HG03558 (cell line): Measurements from ENCODE around the gene TPM1.

Experiments used
- ATAC-seq: cut with Tn5 transposase; IDR thresholded peaks from one replicate; pipeline ENCODE4 v1.9.1; 2021; ENCODE audit warnings: moderate number of reproducible peaks; ENCODE audit not compliant: unreplicated experiment; ENCODE audit errors: extremely low read depth

The TPM1 gene

DNA sequence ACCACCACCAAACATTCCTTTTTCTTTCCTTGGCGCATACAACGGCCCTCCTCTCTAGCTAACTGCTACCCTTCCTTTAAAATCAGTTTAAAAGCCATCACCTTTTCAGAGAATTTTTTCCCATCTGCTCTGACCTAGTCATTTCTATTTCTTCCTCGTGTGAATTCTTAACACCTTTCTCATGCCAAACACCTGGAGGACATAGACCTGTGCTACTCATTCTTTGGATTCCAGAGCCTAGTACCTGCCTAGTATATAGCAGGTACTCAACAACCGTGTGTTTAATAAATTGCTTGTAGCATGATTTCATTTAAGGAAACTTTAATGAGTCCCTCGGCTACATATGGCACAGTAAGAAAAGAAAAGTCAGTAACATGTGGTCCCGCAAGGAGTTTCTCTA, 2.0 kb upstream of the TPM1 start:
- ATAC-seq = no peak

DNA sequence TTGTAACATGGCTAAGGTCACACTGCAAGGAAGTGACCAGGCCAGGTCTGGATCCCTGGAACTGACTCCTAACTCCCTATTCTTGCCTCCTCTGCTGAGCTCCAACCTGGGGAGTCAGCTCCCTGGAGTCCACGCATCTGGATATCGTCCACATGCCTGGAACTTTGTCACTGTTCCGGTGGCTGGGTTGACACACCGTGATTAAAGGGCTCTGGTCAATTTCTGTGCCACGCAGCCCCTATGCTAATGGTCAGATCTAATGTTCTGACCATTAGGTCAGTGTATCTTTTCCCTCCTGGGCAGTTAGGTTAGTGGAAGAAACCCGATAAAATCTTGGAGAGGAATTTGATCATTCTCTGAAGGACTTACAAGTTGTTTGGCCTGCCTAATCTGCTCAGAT, 1.6 kb upstream of the TPM1 start:
- ATAC-seq = no peak

DNA sequence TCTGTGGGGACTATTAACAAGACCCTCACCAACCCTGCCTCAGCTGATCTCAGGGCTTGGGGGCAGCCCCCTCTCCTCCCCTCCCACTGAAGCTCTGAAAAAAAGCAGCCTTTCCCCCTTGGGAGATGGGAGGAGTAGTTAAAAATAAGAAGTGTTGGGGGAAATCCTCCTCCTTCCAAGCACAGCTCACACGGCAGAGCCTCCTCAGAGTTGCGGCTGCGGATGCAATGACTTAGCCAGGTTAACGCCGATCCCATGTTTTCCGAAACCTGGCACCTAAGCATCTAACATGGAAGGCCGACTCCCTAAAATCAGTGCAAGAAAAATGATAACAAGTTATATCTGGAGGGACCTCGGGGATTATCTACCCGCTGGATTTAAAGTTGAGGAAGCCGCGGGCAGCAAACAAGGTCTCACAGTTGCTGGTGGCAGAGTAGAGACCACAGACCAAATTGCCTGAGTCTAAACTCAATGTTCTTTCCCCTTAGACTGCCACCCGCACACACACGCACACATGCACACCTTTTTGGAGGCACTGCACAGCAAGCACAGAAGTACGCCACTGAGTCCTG, 1.1 kb upstream of the TPM1 start:
- no peak for ATAC-seq

DNA sequence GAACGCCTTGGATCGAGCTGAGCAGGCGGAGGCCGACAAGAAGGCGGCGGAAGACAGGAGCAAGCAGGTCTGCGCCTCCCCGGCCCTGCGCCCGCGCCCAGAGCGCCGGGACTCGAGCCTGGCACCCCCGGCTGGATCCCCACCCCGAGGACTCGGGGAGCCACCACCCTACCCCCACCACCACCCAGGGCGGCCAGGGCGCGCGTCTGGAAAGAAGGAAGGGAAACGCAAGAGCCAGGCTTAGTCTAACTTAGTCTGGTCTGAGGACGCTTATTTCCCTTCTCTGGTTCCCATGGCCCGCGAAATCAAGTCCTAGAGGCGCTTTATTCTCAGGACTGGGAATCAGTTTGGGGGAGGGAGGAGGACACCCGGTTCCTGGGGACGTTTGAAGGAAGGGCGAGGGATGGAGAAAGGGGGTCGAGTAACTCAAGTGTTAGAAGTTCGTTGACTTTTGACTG, 359 bp downstream of the TPM1 start:
- ATAC-seq = no peak

DNA sequence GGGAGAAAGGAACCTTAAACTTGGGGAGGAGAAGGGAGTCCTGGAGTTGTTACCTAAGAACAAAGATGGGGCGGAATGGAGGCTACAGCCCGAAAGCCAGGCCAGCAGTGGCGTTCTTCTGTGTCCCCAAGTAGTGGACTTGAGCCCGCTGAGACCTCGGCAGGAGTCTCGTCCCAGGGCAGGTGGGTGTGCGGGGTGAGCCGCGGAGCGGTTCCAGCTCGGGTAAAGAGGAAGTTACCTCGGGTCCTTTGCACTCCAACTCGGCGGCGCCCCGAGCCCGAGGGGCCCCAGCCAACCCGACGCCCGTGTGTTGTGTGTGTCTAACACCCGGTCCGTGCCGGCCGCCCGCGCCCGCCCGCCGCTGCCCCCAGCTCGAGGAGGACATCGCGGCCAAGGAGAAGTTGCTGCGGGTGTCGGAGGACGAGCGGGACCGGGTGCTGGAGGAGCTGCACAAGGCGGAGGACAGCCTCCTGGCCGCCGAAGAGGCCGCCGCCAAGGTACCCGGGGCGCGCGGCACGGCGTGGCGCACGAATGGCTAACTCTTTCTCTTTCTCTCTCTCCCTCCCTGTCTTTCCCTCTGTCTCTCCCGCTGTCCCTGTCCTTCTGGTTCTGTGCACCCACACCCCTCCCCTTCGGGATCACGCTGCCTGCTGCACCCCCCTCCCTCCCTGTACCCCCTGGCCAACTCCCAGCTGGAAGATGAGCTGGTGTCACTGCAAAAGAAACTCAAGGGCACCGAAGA, 959 bp downstream of the TPM1 start:
- no peak for ATAC-seq

DNA sequence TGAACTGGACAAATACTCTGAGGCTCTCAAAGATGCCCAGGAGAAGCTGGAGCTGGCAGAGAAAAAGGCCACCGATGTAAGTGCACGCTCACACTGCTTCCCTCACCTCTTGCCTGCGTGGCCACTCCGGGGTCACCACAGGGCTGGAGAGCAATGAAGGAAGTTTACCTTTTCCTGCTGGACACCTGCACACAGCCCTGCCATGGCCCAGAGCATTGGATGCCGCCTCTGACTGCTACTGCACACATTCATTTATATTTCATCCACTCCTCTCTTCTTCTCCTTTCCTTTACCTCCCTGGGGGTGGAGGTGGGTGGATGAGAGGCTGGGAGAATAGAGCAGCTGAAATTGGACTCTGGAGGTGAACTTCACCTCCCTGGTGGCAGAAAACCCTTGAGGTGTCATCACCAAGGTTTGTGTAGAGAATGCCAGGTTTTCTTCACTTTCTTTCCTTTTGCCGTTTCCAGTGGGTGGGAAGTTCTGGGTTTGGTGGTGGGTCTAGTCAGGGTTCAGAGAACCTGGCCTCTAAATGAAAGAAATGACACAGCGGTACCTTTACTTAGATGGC, 1.6 kb downstream of the TPM1 start:
- no peak for ATAC-seq

DNA sequence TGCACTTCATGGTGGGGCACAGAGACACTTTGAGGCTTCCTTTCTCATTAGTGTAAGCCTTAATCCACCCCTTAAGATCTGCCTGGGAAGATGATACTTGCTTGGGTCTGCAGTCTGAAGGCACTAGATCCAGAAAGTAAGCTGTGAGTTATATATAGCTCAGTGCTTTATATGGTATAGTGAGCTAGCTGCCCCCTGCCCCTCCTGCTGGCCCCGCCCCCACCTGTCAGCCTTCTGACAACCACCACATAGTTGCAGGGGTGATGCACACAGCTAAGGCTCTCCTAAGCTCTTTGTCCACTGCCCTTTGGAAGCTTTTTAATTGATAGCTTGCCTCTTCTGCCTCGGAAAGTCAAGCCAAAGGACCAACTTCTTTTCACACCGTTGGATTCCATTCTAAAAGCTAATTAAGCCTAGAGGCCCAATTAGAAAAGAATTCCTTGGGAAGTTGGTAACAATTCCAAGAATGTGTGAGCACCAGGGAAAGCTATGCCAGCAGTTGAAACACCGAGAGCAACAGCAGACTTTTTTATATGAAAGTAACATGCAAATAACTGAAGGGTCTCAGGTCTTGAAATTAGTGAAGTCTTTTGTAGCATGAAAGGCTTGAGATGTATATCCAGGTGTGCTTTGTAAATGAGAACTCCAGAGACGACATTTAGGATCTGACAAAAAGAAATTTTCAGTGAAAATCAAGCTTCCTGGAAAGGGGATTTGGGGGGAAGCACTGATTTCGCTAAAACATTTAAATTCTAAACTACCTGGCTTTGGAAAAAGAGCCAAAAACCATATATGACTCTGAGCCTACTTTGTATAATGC, 2.3 kb downstream of the TPM1 start:
- ATAC-seq = no peak

DNA sequence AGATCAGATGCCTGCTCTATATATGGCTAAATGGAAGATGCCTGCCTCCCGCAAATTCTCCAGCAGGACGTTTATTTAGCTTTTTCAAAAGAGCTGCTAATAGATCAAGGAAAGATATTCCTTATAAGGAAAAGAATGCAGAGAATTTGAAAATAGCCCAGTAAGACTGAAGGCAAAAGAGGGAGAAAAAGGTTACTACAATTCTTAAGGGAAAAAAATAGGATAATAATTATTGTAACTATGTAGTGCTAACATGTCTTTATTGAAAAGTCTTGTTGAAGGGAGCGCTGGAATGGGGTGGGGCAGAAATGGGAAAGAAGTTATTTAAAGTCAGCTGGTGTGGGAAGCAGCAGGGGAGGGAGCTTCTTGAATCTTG, 2.9 kb downstream of the TPM1 start:
- ATAC-seq = no peak

DNA sequence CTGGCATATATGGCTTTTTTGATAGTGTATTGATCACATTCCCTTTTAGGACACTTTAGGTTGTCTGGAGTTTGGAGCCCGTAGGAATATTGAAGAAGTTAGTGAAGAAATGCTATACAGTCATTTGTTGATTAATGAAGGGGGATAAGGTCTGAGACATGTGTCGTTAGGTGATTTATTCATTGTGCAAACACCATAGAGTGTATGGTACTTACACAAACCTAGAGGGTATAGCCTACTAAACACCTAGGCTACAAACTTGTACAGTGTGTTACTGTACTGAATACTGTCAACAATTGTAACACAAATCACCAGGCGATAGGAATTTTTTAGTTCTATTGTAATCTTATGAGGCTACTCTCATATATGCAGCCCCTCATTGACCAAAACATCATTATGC, 3.3 kb downstream of the TPM1 start:
- ATAC-seq = no peak

DNA sequence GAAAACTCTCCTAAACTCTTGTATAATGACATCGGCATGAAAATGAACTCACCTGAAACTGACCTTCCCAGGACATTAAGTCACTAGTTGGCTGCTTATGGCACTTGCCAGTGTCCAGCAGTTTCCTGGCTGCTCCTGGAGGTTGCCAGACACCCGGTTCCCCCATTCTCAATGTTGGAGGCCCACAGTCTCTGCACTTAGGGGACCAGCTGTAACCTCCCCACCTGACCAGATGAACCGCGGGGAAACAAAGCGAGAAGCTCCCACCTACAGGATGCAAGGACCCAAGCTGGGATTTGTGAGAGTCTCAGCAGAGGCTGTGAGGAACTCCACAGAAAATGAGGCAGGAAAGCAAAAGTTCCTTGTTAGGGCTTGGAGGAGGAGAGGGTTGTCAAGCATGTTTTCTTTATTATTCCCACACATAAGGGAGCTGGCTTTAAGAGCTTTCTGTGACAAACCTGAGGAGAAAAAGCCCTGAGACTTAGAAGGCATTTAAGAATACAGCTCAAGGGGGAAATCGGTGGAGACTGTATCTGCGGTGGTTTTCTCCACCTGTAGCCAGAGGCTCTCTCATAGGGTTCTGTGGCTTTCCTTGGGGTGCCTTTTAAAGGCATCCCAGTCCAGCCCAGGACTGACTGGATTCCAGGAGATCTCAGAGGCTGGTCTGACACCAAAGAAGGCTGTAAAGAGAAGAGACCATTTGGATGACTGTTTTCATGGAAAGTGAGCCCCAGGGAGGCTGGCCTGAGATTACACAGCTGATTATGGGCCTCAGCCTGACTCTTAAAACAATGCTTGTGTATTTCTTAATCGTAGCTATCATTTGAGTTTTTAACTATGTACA, 4.6 kb downstream of the TPM1 start:
- ATAC-seq = no peak

DNA sequence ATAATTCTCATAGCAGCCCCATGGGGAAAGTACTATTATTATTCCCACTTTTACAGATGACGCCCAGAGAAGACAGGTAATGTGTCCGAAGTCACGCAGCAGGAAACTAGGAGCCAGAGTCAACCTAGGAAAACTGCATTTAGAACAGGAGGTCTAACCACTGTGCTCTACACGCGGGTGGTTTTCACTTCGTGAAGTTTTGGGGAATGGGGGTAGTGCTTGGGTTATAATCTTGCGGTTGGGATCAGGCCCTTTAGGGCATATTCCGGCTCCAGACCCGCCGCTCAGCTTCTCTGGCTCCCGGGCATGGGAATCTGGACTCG, 5.2 kb downstream of the TPM1 start:
- no peak for ATAC-seq

DNA sequence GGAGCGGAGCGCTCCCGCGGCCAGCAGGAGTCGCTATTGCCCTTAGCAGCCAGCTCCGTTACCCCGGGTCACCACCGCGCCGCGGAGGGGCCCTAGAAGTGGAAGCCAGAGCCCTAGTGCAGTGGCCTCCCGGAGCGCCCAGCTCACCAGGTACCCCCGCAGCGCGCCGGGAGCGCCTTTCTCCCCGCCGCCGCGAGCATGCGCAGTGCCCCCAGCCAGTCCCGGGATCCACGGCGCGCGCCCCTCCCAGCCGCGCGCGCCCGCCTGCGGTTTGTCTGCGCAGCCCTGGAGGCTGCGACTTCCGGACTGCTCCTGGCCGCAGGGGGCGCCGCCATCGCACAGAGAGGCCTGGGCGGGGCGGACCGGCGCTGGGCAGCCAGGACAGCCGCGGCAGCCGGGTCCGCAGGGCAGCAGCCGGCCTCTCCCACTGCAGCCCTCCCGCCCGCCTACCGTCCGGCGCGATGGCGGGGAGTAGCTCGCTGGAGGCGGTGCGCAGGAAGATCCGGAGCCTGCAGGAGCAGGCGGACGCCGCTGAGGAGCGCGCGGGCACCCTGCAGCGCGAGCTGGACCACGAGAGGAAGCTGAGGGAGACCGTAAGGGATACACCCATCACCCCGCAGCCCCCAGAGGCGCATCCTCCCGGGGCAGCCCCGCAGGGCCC, 5.7 kb downstream of the TPM1 start:
- ATAC-seq = peak; percentile 50

DNA sequence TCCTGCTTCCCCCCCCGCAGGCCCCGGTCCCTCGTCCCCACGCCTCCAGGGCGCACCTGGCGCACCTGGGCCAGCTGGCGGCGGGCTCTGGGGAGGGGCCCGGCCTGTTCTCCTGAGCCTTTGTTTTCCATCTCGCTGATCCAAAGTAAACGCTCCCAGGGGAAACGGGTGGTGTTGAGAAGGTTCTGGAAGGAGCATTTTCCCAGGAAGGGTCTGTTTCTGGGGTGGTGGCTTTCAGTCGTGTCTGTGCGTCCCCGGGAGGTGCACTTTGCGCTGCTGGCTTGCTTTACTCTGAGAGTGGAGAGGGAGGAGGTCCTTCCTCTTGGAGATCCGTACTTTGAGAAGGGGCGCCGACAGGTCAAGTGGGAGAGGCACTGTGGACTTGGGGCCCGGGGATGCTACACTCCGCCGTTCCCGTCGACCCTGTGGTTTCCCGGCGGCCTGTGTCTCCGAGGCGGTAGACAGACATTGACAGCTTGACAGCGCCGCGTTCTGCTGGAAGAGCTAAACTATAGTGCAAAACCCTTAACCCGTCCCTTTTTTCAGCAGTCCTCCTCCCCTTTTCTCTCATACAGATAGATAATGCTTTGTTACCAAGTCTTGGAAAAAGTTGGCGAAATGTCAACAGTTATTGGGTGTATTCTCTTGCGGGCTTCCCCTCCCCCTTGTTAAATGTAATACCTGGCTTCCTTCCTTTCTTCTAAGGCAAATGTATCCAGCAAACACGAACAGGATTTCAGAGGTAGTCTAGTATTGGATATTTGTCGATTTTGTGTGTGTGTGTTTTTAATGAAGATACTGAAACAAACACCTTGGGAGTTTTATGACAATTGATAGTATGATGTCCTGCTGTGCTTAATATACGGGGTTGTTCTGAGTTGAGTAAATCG, 6.5 kb downstream of the TPM1 start:
- ATAC-seq = no peak

DNA sequence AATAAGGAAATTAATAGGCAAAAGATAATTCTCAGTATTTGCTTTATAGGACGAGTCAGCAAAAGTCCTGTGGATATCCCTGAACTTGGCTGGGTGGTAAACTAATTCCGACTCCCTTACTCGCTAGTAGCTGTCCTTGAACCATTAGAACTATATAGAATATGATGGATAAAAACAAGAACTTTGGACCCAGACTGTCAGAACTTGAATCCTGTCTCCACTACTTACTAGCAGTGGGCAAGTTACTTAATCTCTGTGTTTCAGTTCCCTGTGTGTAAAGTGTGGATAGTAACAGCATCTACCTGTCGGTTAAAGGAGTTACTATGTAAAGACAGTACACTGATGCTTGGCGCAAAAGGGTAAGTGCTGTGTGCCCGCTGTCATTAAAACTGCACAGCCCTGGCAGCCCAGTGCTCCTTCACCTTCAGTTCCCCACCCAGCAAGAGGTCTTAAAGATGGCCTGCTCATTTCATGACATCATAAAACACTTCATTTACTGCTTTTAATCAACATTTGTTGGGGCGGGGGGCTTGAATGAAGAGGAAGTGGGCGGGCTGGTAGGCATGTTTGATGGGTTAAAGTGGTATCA, 7.3 kb downstream of the TPM1 start:
- ATAC-seq = no peak

DNA sequence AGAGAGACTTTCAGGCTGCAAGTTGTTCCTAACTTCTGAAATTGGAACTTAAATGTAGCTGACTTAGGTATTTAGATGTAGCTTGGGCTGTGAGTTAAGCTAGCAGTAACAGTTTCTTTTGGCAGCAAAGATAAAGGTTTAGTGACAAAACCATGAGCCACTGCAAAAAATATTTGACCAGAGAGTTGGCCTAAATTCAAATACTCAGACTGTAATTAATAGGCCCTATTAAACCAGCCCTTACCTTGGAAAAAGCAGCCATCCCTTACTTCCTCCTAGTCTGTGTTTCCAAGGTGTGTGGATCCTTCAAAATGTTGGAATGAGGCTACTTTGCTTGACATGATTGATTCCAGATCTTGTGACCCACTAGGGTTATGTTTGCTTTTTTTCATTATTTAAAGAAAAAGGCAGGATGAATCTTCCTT, 8.2 kb downstream of the TPM1 start:
- ATAC-seq = no peak

DNA sequence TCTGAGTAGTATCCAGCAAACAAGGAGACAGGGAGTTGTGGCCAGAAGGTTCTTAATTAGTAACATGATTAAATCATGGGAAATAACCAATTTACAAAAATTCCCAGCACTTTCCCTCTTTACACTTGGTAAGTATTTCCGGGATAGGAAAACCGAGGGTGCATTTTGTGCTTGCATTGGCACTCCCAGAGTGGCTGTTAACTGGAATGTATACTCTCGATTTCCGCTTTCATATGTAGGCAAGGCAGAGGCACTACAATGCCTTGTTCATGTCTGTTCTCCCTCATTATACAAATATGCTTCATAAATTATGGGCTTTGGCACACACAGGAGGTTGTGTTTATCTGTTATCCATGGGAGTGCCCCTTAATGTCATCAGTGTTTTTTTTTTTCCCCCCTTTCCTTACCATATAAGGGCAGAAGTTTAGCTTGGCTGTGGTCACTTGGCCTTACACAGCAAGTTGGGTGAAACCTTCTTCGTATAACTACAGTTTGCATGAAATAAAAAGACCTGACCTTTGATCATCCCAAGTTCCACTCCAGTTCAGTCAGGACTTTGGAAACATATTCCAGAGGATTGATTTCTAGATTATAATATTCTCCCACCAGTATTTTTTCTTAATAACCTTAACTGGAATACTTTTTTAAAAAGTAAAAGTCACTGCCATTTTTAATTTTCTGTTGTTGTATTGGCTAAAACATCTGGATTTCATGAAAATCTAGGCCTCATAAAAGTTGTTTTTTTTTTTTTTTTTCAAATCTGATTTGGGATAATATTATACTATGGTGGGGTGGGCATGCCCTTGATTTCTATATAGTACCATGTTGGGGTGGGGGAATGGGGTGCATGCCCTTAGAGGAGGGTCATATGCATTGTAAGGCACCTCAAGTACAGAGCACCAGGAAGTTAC, 8.9 kb downstream of the TPM1 start:
- no peak for ATAC-seq

DNA sequence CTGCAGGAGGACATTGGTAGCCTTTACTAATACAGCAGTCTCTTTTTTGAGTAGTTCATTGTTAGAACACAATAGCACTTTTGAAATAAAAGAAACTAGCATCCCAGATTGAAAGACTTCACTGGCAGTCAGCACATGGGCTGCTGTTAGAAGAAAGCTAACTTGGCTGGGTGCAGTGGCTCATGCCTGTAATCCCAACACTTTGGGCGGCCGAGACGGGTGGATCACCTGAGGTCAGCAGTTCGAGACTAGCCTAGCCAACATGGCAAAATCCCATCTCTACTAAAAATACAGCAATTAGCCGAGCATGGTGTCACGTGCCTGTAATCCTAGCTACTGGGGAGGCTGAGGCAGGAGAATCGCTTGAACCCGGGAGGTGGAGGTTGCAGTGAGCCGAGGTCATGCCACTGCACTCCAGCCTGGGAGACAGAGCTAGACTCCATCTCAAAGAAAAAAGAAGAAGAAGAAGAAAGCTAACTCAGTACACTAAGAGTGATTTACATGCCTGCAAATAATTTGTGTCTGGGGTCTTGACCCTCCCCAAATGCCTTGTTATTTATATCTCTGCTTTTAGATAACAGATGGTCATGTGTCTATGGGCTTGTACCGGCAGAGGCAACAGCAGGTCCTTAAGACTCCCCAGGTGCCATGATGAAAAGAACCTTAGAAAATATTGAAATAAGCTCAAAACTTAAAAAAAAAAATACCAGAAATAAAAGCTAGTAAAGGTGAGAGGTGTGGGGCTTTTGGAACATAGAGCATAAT, 9.7 kb downstream of the TPM1 start:
- no peak for ATAC-seq
